LNCaP clone FGC (cell line): ENCODE measurements around the gene TM9SF1.

Source experiments
- DNase-seq: peaks from one replicate; pipeline ENCODE4 v3.0.0-alpha.2; 2011; ENCODE audit warnings: low read depth
- H3K4me3 ChIP-seq: 2 replicates; pipeline ENCODE4 v1.5.1; 2011; ENCODE audit warnings: mild to moderate bottlenecking, low read depth, low read length, control low read depth
- TF ChIP-seq, protein P1 (sequence below): IDR thresholded peaks from 2 replicates; pipeline ENCODE4 v1.5.1; 2012; ENCODE audit warnings: mild to moderate bottlenecking; ENCODE audit not compliant: control insufficient read depth, insufficient read depth; ENCODE audit errors: extremely low read depth

Gene TM9SF1

DNA sequence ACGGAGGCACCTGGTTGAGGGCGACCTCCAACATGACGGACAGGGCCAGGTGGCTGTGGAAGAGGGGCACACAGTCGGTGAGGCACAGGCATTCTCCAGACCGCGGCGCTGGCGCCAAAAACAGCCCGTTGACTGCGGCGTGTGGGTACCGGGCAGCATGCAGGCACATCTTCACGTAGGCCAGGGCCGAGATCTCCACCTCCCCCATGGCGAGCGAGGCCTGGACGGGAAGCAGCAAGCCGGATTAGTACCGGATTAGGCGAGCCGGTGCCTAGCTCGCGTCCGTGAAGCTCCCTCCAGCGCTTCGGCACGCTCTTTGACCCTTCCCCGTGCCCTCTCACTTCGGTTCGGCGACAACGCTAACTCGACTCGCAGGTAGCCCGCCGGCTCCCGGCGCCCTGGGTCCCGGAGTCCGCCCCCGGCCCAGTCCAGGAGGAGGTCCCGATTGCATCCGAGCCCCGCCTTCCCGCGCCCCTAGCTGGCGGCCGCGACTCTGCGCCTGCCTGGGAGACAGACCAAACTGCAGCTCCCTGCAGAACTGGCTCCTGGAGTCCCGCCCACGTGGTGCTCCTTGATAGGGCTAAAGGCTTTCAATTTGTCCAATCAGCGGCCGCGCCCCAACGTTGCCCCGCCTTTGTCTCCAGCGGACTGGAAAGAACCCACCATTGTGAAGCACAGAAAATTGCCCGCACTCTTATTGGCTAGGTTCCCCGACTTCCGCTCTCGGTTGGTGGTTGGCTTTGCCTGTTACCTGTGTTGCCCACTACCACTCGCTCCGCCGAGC is 54.0 kb downstream of the TM9SF1 start, which contains the start of gene EMC9:
Gene EMC9, minus strand, starts transcription at position 495 of the 784 bp plus-strand sequence. Its CDS starts 287 bp downstream, at position 208.
- peak within 1 kb of the TSS; percentile 89 for H3K4me3 ChIP-seq
- peak; percentile 99 for DNase-seq
- TF ChIP-seq, protein P1, sequence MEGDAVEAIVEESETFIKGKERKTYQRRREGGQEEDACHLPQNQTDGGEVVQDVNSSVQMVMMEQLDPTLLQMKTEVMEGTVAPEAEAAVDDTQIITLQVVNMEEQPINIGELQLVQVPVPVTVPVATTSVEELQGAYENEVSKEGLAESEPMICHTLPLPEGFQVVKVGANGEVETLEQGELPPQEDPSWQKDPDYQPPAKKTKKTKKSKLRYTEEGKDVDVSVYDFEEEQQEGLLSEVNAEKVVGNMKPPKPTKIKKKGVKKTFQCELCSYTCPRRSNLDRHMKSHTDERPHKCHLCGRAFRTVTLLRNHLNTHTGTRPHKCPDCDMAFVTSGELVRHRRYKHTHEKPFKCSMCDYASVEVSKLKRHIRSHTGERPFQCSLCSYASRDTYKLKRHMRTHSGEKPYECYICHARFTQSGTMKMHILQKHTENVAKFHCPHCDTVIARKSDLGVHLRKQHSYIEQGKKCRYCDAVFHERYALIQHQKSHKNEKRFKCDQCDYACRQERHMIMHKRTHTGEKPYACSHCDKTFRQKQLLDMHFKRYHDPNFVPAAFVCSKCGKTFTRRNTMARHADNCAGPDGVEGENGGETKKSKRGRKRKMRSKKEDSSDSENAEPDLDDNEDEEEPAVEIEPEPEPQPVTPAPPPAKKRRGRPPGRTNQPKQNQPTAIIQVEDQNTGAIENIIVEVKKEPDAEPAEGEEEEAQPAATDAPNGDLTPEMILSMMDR = no peak

DNA sequence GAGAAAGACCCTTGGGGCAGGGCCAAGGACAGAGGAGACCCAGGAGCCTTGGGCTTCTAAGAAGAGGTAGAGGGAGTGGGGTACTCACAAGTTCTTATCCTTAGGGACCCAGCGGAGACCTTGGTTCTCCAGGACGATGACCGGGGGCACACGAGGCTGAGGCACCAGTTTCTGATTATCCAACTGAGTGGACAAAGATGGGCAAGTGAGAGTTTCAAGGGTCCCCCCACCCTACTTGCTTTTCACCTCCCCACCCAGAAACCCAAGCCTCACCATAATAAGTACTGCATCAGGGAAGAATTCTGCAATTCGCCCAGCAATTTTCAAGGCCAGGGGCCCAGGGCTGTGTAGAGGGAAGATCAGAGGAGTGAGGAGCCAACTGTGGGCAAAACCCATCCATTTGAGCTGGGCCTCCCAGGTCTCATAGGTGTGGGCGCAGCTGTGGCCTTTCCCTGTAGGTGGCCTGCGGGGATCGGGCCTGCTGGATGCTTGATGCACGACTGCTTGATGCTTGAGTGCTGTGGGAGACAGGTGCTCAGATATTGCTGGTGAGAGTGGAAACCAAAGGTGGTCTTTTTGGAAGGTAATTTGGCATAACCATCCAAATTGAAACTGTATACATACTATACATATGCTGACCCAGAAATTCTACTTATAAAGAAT is 55.8 kb downstream of the TM9SF1 start:
- no peak for DNase-seq
- peak overlapping the region; percentile 89 for H3K4me3 ChIP-seq
- TF ChIP-seq, protein P1 = no peak
